ENCODE data around the gene TBC1D22A. TPM values are rescaled to one million over a fixed set of nuclear protein-coding genes. Genes with fewer than 3 reads are reported as not detected.

The TBC1D22A gene
- total RNA-seq, 1 donor: 16.7 TPM

DNA sequence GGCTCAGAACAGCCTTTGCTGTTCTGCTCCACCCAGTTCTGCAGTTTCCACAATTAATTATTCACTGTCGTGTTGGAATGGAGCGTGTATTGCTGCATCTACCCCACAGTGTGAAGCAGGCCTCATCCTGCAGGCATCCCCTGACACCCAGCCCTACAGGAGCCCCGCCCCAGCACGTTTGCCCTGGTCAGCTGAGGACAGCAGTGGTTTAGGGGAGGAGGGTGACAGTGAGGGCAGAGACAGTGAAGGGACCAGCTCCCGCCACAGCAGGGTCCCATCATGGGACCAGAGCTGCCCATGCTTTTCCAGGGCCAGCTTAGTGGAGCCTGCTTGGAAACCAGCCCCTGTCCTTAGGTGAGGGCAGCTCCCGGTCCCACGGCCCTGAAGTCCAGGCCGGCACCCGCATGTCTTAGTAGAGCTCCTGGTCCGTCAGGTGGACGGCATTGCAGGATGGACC lies 273.0 kb downstream of the TBC1D22A start:
- no peak for DNase-seq (ENCODE audit: low read depth in 2 of 3, low spot score in 2 of 3)

GRCh38 chr22:47036352-47036751 lies 273.9 kb downstream of the TBC1D22A start:
- no peak for DNase-seq (ENCODE audit: low read depth in 2 of 3, low spot score in 2 of 3)

DNA sequence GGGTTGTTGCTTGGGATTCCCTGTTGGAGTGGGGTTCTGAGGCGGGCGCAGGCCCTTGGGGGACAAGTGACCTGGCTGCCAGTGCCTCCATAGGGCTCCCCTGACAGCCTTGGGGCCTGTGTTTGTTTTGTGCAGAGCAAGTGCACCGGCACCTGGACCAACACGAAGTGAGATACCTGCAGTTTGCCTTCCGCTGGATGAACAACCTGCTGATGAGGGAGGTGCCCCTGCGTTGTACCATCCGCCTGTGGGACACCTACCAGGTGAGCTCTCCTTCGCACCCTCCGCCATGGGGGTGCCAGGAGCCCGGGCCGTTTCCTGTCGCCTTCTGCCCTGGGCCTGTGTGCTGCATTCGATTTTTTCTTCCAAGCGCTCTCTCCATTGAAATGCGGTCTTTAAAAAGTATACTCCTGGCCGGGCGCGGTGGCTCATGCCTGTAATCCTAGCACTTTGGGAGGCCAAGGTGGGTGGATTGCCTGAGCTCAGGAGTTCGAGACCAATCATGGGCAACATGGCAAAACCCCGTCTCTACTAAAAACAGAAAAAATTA lies 274.6 kb downstream of the TBC1D22A start:
- no peak for DNase-seq (ENCODE audit: low read depth in 2 of 3, low spot score in 2 of 3)

DNA sequence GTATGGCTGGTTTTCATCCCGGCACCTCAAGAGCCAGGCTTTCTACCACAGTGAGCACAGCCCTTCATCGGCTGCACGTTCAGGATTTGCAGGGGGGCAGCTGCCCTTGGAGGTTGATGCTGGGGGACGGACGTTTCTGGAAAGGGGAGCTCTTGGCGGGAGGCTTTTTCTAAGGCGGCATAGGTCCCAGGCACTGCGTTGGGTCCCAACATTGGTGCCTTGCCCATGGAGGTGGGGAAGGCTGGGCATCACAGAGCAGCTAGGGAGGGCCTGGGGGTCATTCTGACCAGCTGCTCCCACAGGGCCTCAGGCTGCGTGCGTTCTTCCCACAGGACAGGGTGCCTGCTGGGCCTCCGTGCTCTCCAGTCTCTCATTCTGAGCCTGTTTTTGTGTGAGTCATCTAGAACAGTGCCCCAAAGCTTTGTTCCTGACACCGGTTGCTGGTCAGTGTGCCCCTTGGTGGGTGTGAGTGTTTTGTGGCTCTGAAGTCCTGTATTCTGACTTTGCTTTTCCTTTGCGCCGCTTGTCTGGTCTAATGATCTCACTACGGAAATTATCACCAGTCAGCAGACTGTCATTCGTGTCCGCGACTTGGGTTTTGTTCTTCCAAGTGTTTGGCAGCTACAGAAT lies 275.9 kb downstream of the TBC1D22A start:
- DNase-seq (ENCODE audit: low read depth in 2 of 3, low spot score in 2 of 3): no peak

GRCh38 chr22:47039356-47039755 lies 276.9 kb downstream of the TBC1D22A start:
- DNase-seq (ENCODE audit: low read depth in 2 of 3, low spot score in 2 of 3): no peak

DNA sequence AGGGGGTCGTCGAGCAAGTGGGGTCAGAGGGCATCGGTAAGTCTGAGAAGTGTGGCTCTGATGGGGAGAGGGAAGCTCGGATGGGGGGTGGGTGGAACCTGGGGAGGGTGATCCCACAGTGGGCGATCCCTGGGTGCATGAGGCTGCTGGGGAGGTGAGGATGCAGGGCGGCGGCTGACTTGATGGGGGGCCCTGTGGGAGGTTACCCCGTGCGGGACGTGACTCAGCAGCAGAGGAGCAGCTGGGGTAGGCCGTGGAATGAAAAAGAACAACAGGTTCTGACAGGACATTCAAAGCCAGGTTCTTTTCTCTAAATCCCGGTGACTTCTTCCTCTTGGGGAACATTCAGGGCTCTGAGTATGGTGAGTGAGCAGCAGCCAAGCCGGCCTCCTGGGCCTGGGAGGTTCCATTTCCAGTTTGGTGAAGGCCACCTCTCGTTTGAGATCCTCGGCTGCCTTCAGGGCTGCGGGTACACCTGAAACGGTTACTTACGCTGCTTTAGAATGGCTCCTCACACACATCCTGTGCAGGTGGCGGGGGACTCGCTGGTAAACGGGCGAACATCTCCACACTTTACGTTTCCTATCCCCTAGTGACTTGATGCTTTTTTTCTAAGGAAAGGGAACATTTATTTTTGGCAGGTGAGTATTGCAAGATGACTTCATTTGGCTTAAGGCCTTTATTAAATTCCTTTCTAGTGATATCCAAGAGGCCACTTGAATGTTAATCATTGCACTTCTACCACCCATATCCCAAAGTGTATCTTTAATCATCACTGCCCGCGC lies 278.2 kb downstream of the TBC1D22A start:
- no peak for DNase-seq (ENCODE audit: low read depth in 2 of 3, low spot score in 2 of 3)

- DNase-seq (ENCODE audit: low read depth in 2 of 3, low spot score in 2 of 3): no peak
Observed at GRCh38 chr22:47041271-47042115, 279.0 kb downstream of the TBC1D22A start.

- no peak for DNase-seq (ENCODE audit: low read depth in 2 of 3, low spot score in 2 of 3)
Observed at GRCh38 chr22:47042116-47042825, 279.8 kb downstream of the TBC1D22A start.

- no peak for DNase-seq (ENCODE audit: low read depth in 2 of 3, low spot score in 2 of 3)
Observed at GRCh38 chr22:47042861-47043496, 280.5 kb downstream of the TBC1D22A start.

GRCh38 chr22:47043835-47044721 lies 281.6 kb downstream of the TBC1D22A start:
- peak in 1 of 3 donors; percentile 36 for DNase-seq (ENCODE audit: low read depth in 2 of 3, low spot score in 2 of 3)

DNA sequence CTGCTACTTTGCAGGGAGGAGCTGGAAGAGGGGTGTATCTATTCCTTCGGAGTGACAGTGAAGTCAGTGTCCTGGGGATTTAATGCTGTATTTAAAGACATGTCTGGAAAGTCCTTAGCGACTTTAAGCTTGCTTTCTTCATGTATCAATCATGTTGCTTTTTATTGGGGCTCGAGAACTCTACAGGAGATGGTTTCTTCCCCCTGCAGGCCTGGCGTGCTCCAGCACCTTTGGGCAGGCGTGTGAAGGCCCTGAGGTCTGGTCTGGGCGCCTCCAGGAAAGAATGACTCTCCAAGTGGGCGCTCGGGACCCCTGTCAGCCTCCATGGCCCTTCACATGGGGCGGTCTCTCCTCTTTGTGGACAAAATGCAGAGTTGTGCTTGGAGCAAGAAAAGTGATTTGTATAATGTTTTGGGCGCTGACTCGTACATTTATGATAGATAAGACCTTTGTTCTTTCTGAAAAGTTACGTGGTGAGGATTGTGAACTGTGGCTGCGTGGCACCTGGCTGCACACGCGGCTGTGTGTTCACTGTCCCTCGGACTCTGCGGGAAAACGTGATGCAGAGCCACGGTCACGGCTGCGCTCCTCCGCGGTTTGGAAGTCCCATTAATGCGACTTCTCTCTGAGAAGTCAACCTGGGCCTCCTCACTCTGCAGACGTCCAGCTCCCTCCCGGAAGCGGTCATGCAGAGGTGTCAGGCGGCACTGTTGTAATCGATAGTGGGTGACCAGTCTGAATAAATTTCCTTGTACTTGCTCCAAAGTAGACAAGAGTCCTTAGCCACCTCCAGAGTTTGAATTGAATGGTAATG lies 282.5 kb downstream of the TBC1D22A start:
- DNase-seq (ENCODE audit: low read depth in 2 of 3, low spot score in 2 of 3): no peak

- DNase-seq (ENCODE audit: low read depth in 2 of 3, low spot score in 2 of 3): no peak
Observed at GRCh38 chr22:47045691-47046410, 283.4 kb downstream of the TBC1D22A start.

- no peak for DNase-seq (ENCODE audit: low read depth in 2 of 3, low spot score in 2 of 3)
Observed at GRCh38 chr22:47046411-47047065, 284.1 kb downstream of the TBC1D22A start.

DNA sequence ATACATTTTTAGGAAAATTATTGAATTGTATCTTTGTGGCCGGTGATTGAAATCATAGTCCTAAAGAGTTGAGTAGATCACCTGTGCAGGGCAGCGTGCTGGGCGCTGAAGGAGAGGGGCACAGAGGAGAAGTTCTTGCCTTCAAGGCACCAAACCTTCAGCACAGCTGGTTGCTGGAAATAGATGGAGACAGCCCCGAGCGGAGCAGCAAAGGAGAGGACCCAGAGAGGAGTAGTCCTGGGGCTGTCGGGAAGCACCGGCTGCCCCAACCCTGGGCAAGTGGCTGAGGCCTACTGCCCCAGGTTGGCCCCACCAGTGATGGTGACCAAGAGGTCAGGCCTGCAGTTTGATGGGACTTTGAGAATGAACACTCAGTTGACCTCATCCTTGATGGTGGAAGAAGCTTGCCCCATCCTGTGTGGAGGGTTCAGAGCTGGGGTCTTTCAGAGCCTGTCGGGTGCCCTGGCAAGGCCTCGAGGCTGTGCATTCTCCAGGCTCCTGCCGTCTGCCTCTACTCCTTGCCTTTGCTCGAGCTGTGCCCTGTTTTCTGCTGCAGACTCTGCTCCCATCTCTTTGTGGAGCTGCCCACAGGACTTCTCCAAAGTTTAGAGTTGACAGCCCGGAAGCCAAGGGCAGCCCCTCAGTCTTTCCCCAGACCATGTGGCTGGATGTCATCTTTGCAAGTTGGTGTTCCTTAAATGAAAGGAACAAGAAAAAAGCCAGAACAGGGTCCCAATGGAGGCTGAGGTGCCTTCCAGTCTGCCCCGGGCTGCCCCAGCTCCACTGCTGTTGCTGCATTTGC lies 285.1 kb downstream of the TBC1D22A start:
- no peak for DNase-seq (ENCODE audit: low read depth in 2 of 3, low spot score in 2 of 3)

DNA sequence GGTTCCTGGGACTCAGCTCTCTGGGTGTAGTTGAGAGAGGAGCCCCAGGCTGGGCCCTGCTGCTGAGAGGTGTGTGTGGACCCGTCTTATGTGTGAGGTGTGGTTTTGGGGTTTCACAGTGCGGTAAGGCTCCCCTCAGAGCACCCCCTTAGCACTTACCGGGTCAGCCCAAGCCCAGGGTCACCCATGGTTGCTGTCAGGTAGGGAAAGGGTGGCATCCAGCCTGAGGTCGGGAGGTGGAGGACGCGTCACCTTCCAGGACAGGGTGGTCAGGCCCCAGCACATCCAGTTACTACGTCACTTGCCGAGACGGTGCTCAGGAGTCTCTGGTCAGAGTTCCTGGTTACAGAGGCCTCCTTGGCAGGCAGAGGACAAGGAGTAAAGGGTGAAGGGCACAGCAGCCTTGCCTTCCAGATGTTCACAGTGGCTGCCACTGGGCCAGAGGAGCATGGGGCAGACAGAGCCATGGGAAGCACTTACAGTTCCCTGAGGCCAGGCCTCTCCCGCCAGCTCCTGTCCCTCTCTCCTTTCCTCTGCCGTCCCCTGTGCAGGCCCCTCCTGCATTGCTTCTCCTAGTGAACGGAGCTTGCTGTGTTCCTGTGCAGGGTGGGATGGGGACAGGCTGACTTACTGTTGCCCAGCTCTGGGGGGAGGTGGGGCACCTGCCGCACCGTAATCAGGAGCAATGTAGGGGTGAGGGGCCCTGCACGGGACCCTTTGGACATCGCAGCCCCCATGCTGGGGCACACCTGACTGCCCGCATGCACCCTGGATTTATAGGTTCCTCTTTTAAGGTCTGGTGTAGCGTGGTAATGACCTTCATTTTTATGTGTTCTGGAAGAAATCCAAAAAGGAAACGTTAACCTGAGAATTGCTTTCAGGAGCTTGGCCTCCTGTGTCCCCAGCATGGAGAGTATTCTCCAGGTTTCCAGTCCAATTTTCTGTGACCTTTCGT lies 285.9 kb downstream of the TBC1D22A start:
- peak in 1 of 3 donors; percentile 20 for DNase-seq (ENCODE audit: low read depth in 2 of 3, low spot score in 2 of 3)
